GM18868 (cell line): ENCODE data around the gene DHX34.
"Not testable (repeated sequence)": the region's sequence is repeated elsewhere in the genome, so short reads cannot be mapped to it uniquely, and the experiment has no call there.

Source experiments
- ATAC-seq: cut with Tn5 transposase; IDR thresholded peaks from one replicate; pipeline ENCODE4 v1.9.1; 2021; ENCODE audit warnings: mild to moderate bottlenecking, moderate library complexity; ENCODE audit not compliant: unreplicated experiment

Gene DHX34

DNA sequence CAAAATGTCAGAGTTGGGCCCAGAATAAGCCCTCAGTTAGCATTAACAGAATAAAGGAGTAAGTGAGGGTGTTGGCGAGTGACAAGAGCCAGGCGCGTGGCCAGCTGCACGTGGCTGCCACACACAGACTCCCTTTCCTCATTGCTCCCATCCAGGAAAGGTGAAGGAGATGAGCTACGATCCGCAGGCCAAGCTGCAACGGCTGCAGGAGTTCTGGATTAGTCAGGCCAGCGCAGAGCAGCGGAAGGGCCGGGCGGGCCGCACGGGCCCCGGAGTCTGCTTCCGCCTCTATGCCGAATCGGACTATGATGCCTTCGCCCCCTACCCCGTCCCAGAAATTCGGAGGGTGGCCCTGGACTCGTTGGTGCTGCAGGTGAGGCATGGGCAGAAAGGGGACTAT lies 13.2 kb downstream of the DHX34 start:
- ATAC-seq: no peak

DNA sequence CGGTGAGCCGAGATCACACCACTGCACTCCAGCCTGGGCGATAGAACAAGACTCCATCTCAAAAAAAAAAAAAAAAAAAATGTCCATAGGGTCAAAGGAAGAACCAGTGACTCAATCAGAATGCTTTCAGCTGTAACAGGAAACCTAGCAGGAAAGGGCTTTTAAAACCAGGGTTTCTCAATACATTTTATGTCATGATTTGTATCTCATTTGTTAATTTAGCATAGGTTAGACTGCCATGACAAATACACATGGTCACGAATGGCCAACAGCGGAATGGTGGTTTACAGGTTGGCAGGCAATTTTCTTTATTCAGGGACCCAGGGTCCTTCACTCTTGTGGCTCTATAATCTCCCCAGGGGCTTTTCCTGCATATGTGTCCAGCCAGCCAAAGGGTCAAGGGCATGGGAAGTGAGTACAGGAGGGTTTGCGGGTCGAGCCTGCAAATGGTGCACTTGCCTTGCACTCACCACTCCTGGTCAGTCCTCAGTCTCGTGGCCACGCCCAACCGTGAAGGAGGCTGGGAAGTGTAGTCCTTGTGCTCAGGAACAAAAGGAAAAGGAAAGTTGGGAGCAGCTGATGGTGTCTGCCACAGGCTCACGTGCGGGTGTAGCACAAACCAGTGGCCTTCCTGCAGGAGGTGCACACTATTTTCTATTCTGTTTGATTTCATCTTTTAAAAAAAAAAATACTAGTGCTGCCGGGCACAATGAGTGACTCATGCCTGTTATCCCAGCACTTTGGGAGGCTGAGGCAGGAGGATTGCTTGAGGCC lies 14.8 kb downstream of the DHX34 start:
- no peak for ATAC-seq

DNA sequence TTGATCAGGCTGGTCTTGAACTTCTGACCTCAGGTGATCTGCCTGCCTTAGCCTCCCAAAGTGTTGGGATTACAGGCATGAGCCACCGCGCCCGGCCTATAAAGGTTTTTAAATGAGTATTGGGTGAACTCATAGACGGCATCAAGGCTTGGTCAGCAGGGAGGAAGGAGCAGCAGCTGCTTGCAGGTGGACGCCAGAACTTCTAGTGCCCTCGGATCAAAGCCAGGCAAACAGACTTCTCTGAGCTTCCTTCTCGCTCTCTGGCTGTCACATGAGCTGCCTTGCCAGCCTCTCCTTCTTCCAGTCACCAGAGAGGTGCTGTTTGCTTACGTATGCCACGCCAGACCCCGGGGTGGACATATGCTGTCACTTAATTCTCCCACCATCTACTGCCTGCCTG lies 16.3 kb downstream of the DHX34 start:
- not testable (repeated sequence) for ATAC-seq

DNA sequence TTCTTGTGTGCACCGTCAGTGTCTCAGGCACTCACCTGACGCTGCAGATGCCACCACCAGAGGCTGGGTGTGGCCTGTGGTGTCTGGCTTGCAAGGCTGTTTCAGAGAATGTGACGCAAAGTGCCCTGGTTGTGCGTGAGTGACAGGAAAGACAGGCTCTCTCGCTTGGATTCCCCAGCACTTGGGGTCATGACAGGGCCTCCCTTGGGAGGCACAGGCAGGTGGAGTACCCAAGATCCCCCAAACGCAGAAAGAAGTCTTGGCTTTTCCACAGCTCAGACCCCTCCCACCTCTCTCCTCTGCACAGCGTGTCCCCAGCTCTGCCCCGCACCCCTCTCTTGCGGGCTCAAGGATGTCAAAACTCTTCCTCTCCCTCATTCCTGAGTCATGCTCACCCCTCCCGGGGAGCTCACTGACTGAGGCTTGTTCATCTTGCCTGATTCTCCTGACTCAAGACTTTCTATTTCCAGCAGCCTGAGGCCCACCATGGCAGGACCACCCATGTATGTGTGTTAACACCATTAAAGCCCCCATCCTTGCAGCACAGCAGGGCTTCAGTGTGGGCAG lies 21.0 kb downstream of the DHX34 start:
- ATAC-seq: no peak

DNA sequence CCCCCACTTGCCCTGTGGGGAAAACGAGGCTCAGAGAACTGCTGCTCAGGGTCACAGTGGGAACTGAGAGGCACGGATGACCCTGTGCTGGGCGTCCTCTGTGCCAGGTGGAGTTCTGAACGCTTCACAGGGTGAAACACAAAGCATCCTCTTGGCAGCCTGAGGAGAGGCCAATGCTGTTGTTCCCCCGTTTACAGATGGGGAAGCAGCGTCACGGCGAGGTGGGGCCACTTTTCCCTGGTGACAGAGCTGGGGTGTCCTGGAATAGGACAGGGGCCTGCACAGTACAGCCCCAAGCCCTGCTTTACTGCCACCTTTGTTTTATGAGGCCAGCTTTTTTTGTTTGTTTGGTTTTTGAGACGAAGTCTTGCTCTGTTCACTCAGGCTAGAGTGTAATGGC lies 22.1 kb downstream of the DHX34 start:
- ATAC-seq: no peak

DNA sequence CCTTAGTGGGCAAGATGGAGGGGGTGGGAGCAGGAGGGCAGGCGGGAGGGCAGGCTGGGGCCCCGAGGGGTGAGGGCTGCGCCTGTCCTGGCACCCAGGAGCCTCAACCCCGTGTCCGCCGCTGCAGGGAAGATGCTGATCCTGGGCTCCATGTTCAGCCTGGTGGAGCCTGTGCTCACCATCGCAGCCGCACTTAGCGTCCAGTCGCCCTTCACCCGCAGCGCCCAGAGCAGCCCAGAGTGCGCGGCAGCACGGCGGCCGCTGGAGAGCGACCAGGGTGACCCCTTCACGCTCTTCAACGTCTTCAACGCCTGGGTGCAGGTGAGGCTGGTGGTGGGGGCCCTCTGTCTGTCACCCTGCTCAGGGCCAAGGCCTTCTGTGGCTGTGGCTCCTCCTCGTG lies 23.5 kb downstream of the DHX34 start:
- no peak for ATAC-seq

DNA sequence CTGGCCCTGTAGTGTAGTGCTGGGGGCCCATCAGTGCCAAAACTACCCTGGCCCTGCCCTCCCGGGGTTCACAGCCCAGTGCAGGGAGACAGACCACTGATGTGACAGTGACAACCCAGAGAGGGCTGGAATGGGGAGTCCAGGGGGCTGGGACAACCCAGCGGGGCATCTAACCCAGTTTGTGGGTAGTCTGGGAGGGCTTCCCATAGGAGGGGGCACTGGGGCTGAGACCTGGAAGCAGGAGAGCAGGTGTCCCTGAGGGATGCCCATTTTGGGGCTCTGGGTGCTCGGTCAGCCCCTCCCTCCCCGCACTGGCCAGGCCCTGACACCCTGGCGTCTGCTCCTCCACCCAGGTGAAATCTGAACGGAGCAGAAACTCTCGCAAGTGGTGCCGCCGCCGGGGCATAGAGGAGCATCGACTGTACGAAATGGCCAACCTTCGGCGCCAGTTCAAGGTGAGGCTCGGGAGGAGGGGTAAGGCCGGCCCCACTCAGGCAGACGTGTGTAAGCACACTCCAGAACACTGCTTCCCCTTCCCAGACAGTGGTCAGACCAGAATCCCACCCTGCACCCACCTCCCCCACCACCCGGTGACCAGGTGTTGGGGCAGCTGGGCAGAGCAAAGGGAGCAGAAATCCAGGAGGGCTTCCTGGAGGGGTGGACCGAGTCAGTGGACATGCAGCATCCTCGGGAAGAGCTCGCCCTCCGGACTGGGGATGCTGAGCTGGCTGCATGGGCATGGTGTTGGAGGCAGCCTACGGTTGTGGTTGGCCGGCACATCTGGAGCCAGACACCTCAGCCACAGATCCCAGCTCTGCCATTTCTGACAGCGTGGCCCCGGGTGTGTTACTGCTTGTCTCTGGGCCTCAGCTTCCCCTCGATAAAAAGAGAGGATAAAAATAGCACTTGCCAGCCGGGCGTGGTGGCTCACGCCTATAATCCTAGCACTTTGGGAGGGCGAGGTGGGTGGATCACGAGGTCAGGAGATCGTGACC lies 24.4 kb downstream of the DHX34 start:
- no peak for ATAC-seq

DNA sequence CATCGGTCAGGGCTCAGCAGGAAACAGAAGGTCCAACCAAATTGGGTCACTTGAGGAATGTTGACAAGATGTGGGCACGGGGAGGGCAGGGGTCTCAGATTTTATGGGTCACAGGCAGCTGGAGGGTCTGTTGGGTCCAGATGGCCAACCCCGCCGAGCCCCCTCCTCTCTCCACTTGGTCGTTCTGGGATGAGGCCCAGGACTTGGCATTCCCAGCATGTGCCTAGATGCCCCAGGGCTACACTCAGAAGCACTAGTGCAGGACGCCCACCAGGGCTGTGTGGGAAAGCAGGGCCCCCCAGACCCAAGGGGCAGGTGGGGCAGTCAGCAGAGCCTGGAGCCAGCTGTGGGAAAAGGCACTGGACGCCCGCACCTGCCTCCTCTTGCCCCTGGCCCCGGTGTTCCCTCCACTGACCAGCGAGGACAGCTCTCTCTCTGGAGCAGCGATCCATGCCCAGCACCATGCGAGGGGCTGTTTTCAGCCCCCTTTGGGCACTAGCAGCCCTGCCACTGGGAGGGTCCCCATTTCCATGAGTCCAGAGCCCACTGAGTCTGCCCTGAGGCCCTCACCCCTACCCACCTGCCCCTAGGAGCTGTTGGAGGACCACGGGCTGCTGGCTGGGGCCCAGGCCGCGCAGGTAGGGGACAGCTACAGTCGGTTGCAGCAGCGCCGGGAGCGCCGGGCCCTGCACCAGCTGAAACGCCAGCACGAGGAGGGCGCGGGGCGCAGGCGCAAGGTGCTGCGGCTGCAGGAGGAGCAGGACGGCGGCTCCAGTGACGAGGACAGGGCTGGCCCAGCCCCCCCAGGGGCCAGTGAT lies 26.0 kb downstream of the DHX34 start:
- no peak for ATAC-seq

DNA sequence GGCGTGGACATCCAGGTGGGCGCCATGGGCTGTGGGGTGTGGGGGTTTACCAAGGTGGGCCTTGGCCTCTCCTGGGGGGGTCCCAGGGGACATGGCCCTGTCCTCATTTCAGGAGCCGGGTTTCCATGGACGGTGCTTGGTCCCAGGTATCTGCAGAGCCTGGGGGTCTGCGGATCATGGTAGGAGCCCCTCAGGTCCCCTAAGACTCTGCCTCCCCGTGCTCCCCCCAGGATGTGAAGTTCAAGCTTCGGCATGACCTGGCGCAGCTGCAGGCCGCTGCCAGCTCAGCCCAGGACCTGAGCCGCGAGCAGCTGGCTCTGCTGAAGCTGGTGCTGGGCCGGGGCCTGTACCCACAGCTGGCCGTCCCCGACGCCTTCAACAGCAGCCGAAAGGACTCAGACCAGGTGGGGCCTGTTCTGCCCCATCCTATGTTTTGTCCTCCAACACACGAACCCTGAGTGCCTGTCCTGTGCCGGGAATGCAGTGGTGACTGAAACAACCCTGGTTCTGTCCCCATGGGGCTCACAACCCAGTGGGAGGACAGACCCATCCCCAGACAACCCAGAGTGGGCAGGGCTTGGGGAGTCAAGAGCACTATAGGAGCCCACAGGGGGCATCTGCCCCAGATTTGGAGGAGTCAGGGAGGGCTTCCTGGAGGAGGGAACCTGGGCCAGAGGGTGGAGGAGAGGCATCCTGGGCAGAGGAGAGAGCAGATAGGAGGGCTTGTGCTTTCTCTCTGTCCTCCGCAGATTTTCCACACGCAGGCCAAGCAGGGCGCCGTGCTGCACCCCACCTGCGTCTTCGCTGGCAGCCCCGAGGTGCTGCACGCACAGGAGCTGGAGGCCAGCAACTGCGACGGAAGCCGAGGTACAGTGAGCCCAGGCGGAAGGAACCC lies 26.8 kb downstream of the DHX34 start:
- no peak for ATAC-seq

DNA sequence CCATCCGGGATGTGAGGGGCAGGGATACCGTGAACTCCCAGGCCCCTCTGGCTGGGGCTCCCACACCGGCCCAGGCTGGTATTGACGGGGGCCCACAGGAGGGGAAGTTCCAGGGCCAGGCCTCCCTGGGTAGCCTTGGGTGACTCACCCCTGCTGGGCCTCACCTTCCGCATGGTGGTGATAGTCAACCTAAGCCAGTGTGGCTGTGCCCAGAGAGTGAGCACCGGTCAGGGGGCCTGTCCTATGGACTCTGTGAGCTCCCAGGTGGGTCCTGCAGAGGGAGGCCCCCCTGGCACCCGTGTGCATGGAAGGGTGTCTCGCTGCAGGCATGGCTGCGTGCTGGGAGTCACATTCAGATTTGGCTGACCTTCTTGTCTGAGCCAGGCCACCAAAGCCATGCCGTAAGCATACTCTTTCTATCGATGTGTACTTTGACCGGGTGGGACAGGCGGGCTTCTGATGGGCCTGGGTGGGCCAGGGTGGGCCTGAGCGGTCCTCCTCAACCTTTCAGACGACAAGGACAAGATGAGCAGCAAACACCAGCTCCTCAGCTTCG lies 27.6 kb downstream of the DHX34 start:
- no peak for ATAC-seq

DNA sequence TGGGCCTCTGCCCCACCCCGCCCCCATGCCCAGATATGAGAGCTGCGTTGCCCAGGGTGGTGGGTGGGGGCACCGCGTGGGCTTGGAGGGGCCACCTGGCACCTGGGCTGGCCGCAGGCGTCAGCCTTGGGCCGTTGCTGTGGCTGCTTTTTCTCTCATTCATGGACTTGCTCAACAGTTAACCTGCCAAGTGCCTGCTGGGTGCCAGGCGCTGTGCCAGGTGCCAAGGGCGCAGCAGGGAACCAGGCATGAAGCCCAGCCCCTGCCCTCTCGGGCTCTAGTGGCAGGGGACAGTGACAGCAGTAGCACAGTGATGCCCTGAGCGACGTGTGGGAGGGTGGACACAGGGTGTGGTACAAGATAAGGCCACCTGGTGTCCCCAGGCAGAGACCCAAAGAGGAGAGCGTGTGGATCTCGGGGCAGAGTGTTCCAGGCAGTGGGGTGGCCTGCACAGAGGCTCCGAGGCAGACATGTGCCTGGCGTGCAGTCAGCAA lies 28.1 kb downstream of the DHX34 start:
- no peak for ATAC-seq

DNA sequence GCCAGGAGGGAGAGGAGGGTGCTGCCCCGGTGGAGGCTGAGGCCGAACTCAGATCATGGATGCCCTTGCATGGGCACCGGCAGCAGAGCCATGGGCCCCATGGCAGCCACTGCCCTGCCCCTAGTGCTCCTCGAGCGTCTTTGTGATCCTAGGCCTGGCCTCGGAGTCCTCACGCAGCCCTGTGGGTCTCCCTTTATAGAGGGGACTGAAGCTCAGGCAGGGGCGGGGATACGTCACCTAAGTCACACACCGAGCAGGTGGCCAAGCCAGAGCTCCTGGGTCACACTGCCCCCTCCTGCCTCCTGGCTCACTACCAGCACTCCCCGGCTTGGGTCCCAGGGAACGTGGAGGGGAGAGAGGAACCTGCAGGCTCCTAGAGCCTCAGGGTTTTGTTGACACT lies 28.7 kb downstream of the DHX34 start:
- no peak for ATAC-seq

DNA sequence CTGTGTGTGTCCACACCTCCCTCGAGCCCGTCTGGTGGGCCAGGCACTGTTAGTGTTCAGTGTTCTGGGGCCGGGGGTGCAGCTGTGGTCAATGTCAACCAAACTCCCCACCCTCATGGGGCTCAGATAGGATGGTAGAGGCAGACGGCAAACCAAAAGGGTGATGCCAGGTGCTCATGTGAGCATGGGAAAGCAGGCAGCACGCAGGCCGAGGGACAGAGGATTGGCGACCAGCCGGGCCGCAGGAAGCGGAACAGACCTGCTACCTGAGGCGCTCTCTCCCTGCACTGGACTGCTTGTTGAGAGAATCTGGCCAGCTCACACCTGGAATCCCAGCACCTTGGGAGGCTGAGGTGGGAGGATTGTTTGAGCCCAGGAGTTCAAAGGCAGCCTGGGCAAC lies 29.1 kb downstream of the DHX34 start:
- ATAC-seq: no peak

DNA sequence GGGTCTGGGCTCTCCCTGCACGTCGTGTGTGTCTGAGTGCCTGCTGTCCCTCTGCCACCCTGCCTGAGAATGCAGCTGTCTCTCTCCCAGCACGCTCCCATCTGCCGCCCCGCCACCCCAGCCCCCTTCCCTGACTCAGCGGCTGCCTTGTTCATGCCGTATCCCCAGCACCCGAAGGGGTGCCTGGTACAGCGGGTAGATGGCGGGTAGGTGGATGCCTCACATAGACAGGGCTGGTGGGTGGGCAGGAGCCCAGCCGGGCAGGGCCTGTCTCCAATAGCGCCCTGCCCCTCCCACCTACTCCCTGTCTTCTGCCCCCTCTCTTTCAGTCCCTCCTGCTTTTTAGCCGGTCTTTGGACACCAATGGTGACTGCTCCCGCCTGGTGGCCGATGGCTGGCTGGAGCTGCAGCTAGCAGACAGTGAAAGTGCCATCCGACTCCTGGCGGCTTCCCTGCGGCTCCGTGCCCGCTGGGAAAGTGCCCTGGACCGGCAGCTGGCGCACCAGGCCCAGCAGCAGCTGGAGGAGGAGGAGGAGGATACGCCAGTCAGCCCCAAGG lies 30.3 kb downstream of the DHX34 start:
- no peak for ATAC-seq

DNA sequence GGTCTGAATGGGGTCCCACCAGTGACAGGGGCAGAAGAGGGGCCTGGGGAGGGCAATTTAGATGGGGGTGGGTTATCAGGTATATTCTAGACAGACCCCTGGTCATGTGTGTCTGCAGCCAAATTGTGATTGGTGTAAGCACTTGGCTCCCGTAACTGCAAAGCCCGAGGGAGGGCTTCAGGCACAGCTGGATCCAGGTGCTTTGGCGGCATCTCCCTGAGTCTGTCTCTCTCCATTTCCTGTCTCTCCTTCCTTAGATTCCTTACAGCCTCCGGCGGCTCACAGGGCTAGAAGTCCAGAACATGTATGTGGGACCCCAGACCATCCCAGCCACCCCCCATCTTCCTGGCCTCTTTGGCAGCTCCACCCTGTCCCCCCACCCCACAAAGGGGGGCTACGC lies 31.4 kb downstream of the DHX34 start:
- ATAC-seq: no peak

DNA sequence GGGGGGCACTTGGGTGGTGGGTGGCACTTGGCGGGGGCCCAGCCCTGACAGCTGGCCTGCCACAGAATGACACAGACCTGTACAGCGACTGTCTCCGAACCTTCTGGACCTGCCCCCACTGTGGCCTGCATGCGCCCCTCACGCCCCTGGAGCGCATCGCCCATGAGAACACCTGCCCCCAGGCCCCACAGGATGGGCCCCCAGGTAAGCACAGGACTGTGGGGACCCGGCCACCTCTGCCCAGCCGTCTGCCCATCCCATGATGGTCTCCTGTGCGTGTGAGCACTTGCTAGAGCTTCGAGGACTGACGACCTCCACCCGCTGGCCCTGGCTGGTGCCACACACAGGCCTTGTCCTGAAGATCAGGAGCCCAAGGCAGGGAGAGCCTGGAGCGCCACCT lies 32.0 kb downstream of the DHX34 start:
- no peak for ATAC-seq

DNA sequence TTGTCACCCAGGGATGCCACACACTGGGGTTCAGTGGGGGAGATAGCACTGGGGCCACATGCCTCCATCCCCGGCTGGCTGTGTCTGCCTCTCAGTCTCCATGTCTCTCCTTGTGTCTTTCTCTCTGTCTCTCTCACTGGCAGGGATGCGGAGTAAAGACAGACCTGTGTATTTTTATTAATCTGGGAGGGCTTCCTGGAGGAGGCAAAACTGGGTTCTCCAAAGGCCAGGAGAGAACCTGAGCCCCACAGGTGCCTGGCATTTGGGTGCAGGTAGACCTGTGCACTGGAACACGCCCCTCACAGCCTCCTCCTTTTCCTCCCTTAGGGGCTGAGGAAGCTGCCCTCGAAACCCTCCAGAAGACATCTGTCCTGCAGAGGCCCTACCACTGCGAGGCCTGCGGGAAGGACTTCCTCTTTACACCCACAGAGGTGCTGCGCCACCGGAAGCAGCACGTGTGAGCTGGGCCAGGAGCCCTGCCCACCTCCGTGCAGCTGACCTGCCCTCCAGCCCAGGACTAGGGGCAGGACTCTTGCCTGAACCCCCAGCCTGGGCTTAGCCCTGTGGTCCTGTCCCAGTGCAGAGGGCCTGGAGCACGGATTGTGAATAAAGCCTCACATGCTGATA lies 32.7 kb downstream of the DHX34 start:
- no peak for ATAC-seq

DNA sequence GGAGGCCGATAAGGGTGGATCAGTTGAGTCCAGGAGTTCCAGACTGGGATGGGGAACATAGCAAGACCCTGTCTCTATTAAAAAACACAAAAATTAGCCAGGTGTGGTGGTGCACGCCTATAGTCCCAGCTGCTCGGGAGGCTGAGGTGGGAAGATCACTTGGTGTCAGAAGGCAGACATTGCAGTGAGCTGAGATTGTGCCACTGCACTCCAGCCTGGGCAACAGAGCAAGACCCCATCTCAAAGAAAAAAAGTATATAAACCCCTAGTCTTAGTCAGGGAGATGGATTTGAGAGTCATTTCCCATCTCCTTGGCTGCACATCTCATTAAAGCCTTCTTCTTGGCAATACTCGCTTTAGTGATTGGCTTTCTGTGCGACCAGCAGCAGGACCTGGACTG lies 34.8 kb downstream of the DHX34 start:
- not testable (repeated sequence) for ATAC-seq

DNA sequence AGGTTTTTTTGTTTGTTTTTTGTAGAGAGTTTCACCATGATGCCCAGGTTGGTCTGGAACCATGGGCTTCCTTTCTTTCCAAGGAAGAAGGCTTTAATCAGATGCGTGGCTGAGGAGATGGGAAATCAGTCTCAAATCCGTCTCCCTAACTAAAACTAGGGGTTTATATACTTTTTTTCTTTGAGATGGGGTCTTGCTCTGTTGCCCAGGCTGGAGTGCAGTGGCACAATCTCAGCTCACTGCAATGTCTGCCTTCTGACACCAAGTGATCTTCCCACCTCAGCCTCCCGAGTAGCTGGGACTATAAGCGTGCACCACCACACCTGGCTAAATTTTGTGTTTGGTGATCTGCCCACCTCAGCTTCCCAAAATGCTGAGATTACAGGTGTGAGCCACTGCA lies 35.4 kb downstream of the DHX34 start:
- not testable (repeated sequence) for ATAC-seq
